Mesenchymal stem cell (in vitro differentiated cells and primary cell): ENCODE data around the gene ARFGAP2.

ENCODE experiments used
- DNase-seq: peaks from one replicate; pipeline ENCODE4 v3.0.0-alpha.2; 2013
- H2AFZ ChIP-seq: one replicate; pipeline ENCODE4 v1.6.1; 2013; ENCODE audit warnings: low read depth, mild to moderate bottlenecking, control low read depth, inconsistent platforms, low read length, moderate library complexity
- H2AK5ac ChIP-seq: 2 replicates; pipeline ENCODE4 v1.6.1; 2013; ENCODE audit warnings: low read length, moderate library complexity, mild to moderate bottlenecking, inconsistent platforms; ENCODE audit not compliant: severe bottlenecking
- H2BK120ac ChIP-seq: one replicate; pipeline ENCODE4 v1.6.1; 2013; ENCODE audit warnings: low read depth, mild to moderate bottlenecking, inconsistent platforms, low read length, moderate library complexity
- H2BK12ac ChIP-seq, 2 experiments: one replicate each; pipeline ENCODE4 v1.6.1; 2013; ENCODE audit warnings: inconsistent platforms in 2 of 2, low read length in 2 of 2, mild to moderate bottlenecking in 2 of 2, moderate library complexity in 2 of 2, control low read depth in 1 of 2
- H2BK15ac ChIP-seq: one replicate; pipeline ENCODE4 v1.6.1; 2013; ENCODE audit warnings: mild to moderate bottlenecking, low read depth, inconsistent platforms; ENCODE audit not compliant: poor library complexity, severe bottlenecking
- H2BK5ac ChIP-seq: 2 replicates; pipeline ENCODE4 v1.6.1; 2013; ENCODE audit warnings: low read depth, mild to moderate bottlenecking, low read length, control low read depth, inconsistent platforms; ENCODE audit not compliant: poor library complexity, severe bottlenecking
- H3K14ac ChIP-seq, 2 experiments: one replicate each; pipeline ENCODE4 v1.6.1; 2013; ENCODE audit warnings: inconsistent platforms in 2 of 2, low read length in 2 of 2, control low read depth in 1 of 2, mild to moderate bottlenecking in 1 of 2, moderate library complexity in 1 of 2
- H3K18ac ChIP-seq, 2 experiments: one replicate each; pipeline ENCODE4 v1.6.1; 2013; ENCODE audit warnings: inconsistent platforms in 2 of 2, low read length in 2 of 2, control low read depth in 1 of 2, low read depth in 1 of 2, mild to moderate bottlenecking in 1 of 2
- H3K23ac ChIP-seq, 2 experiments: one replicate each; pipeline ENCODE4 v1.6.1; 2013; ENCODE audit warnings: inconsistent platforms in 2 of 2, low read length in 2 of 2, mild to moderate bottlenecking in 2 of 2, moderate library complexity in 2 of 2, control low read depth in 1 of 2
- H3K27ac ChIP-seq: 2 replicates; pipeline ENCODE4 v1.5.1; 2013; ENCODE audit warnings: mild to moderate bottlenecking, moderate library complexity, low read length, control low read depth, inconsistent platforms; ENCODE audit not compliant: poor library complexity, severe bottlenecking
- H3K27me3 ChIP-seq, 2 experiments: 2 replicates each; pipeline versions ENCODE4 v1.6.1 to v1.7.0; 2013; ENCODE audit warnings: low read length in 2 of 2, mild to moderate bottlenecking in 2 of 2, moderate library complexity in 2 of 2, control low read depth in 1 of 2, inconsistent platforms in 1 of 2; ENCODE audit not compliant: control insufficient read depth in 1 of 2, insufficient read depth in 1 of 2
- H3K36me3 ChIP-seq, 2 experiments: 2 replicates each; pipeline versions ENCODE4 v1.6.1 to v1.7.0; 2013; ENCODE audit warnings: low read length in 2 of 2, control low read depth in 1 of 2, inconsistent platforms in 1 of 2, low read depth in 1 of 2, mild to moderate bottlenecking in 1 of 2; ENCODE audit not compliant: insufficient read depth in 2 of 2, control insufficient read depth in 1 of 2
- H3K4ac ChIP-seq, 2 experiments: one replicate each; pipeline ENCODE4 v1.6.1; 2013; ENCODE audit warnings: inconsistent platforms in 2 of 2, low read length in 2 of 2, mild to moderate bottlenecking in 2 of 2, moderate library complexity in 2 of 2, control low read depth in 1 of 2, low read depth in 1 of 2
- H3K4me1 ChIP-seq: 2 replicates; pipeline ENCODE4 v1.6.1; 2013; ENCODE audit warnings: low read depth, low read length, control low read depth; ENCODE audit not compliant: control insufficient read depth, insufficient read depth
- H3K4me2 ChIP-seq: 2 replicates; pipeline ENCODE4 v1.6.1; 2013; ENCODE audit warnings: low read length, mild to moderate bottlenecking, inconsistent platforms; ENCODE audit not compliant: poor library complexity, severe bottlenecking
- H3K4me3 ChIP-seq, 2 experiments: 2 replicates each; pipeline versions ENCODE4 v1.5.1 to v1.7.0; 2013; ENCODE audit warnings: low read length in 2 of 2, mild to moderate bottlenecking in 2 of 2, control low read depth in 1 of 2, low read depth in 1 of 2; ENCODE audit not compliant: insufficient read depth in 1 of 2
- H3K79me1 ChIP-seq: replicated peaks from 2 replicates; pipeline ENCODE4 v1.6.1; 2013; ENCODE audit warnings: mild to moderate bottlenecking, control low read depth, low read length, inconsistent platforms; ENCODE audit not compliant: poor library complexity, severe bottlenecking
- H3K9ac ChIP-seq: 2 replicates; pipeline ENCODE4 v1.7.0; 2013; ENCODE audit warnings: mild to moderate bottlenecking, low read length, moderate library complexity
- H3K9me3 ChIP-seq: 2 replicates; pipeline ENCODE4 v1.7.0; 2013; ENCODE audit warnings: mild to moderate bottlenecking, low read length; ENCODE audit not compliant: control insufficient read depth
- H4K8ac ChIP-seq: one replicate; pipeline ENCODE4 v1.6.1; 2013; ENCODE audit warnings: inconsistent platforms, mild to moderate bottlenecking, low read length, moderate library complexity
- H4K91ac ChIP-seq: one replicate; pipeline ENCODE4 v1.6.1; 2013; ENCODE audit warnings: mild to moderate bottlenecking, low read length, inconsistent platforms
- WGBS: methylation state at CpG from one replicate; pipeline ENCODE4 v1.1.7; 2013; ENCODE audit warnings: mixed read lengths; 5-methylcytosine and 5-hydroxymethylcytosine counted together

Gene ARFGAP2

DNA sequence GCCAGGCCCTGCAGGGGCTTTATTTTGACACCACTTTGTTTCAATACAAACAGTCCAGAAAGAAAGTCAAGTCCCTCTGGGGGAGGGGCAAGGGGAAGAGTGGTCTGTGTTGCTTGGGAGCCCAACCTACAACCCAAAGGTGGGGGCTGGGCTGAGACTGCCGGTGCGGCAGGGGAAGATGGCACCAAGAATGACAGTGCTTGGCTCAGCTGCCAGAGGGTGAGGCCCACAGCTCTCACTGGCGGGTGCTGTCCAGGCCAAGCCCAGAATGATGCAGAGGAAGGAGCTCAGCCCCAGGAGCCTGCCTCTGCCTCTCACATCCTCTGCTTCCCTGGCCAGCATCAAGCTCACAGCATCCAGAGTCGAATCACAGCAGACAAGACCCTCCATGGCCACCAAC is 12.4 kb downstream of the ARFGAP2 start:
- H3K4me1 ChIP-seq: peaks cover 4% of the 10 kb centered on the region
- H2AFZ ChIP-seq: no peak overlapping the region
- H3K36me3 ChIP-seq: peaks cover 71 to 78% of the 10 kb centered on the region in 2 experiments
- no peak overlapping the region for H2AK5ac ChIP-seq
- H3K4me2 ChIP-seq: no peak overlapping the region
- no peak overlapping the region for H2BK15ac ChIP-seq
- DNase-seq: no peak
- no peak overlapping the region for H4K8ac ChIP-seq
- no peak overlapping the region for H3K4ac ChIP-seq
- no peak overlapping the region for H3K9ac ChIP-seq
- H3K27me3 ChIP-seq: no peaks in the 10 kb centered on the region
- no peak overlapping the region for H2BK120ac ChIP-seq
- H2BK5ac ChIP-seq: no peak overlapping the region
- peaks cover 30% of the 10 kb centered on the region for H3K79me1 ChIP-seq
- no peak overlapping the region for H2BK12ac ChIP-seq
- no peak overlapping the region for H3K14ac ChIP-seq
- H3K23ac ChIP-seq: no peak overlapping the region
- H4K91ac ChIP-seq: no peak overlapping the region
- H3K4me3 ChIP-seq: no peak overlapping the region
- no peaks in the 10 kb centered on the region for H3K9me3 ChIP-seq
- no peak overlapping the region for H3K27ac ChIP-seq
- H3K18ac ChIP-seq: no peak overlapping the region
- 93% methylated on average over 4 of the region's 4 CpGs for whole genome bisulfite sequencing

DNA sequence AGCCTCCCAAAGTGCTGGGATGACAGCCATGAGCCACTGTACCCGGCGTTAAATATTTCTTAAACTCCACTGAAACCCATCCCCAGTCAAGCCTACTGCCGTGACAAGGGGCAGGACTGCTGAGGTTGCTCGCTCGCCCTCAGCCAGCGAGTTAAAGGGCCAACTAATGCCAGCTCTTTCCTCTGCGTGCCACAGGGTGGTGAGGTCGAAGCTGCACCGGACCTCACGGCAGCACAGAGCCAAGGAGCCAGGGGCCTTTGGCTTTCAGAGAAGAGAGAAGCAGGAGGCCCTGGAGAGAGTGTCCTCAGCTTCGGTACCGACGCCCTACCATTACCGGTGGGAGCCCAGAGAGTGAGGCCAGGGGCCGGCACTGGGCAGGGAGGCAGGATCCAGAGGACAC is 12.8 kb downstream of the ARFGAP2 start:
- Histone ChIP-seq H3K27me3 (no peaks in the 10 kb centered on the region), H3K4ac (no peak overlapping the region), H4K91ac (no peak overlapping the region), H3K4me3 (no peak overlapping the region), H4K8ac (no peak overlapping the region), H3K18ac (no peak overlapping the region), H2BK5ac (no peak overlapping the region), H3K4me1 (peaks cover 4% of the 10 kb centered on the region), H3K9me3 (no peaks in the 10 kb centered on the region), H2AK5ac (no peak overlapping the region), H3K4me2 (no peak overlapping the region), H3K14ac (no peak overlapping the region), H2BK12ac (no peak overlapping the region), H2BK120ac (no peak overlapping the region), H3K79me1 (peaks cover 30% of the 10 kb centered on the region), H3K27ac (no peak overlapping the region), H2BK15ac (no peak overlapping the region), H3K23ac (no peak overlapping the region), H2AFZ (no peak overlapping the region), H3K36me3 (peaks cover 69 to 78% of the 10 kb centered on the region in 2 experiments), H3K9ac (no peak overlapping the region)
- WGBS: 97% methylated on average over 15 of the region's 15 CpGs
- DNase-seq: no peak

DNA sequence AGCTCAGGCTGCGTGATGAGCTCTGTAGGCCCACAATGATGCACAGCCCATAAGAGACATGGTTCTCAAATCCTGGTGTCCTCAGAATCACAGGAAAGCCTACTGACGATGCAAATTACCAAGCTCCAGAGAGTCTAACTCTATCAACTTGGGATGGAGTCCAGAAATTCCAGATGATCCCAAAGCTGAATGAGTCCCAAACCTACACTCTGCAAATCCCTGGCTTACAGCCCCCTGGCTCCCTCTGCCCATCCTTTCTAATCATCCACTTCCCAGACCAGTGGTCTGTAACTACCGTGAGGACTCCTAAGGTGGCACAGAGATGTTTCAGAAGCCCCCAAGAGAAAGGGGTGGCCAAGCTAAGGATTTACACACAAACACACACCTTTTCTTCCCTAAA is 13.5 kb downstream of the ARFGAP2 start:
- no peak overlapping the region for H3K23ac ChIP-seq
- no peak overlapping the region for H3K4me2 ChIP-seq
- H2BK5ac ChIP-seq: no peak overlapping the region
- no peak overlapping the region for H3K4ac ChIP-seq
- H3K4me1 ChIP-seq: peaks cover 4% of the 10 kb centered on the region
- no peak overlapping the region for H4K8ac ChIP-seq
- DNase-seq: no peak
- no peak overlapping the region for H2BK15ac ChIP-seq
- H3K27ac ChIP-seq: no peak overlapping the region
- no peaks in the 10 kb centered on the region for H3K27me3 ChIP-seq
- WGBS: 73% methylated on average over 3 of the region's 3 CpGs
- H3K4me3 ChIP-seq: no peak overlapping the region
- no peak overlapping the region for H2BK120ac ChIP-seq
- no peak overlapping the region for H3K18ac ChIP-seq
- H3K79me1 ChIP-seq: peaks cover 27% of the 10 kb centered on the region
- H2AFZ ChIP-seq: no peak overlapping the region
- H3K9me3 ChIP-seq: no peaks in the 10 kb centered on the region
- no peak overlapping the region for H3K14ac ChIP-seq
- H2BK12ac ChIP-seq: no peak overlapping the region
- H3K9ac ChIP-seq: no peak overlapping the region
- no peak overlapping the region for H4K91ac ChIP-seq
- no peak overlapping the region for H2AK5ac ChIP-seq
- peaks cover 65 to 72% of the 10 kb centered on the region in 2 experiments for H3K36me3 ChIP-seq

DNA sequence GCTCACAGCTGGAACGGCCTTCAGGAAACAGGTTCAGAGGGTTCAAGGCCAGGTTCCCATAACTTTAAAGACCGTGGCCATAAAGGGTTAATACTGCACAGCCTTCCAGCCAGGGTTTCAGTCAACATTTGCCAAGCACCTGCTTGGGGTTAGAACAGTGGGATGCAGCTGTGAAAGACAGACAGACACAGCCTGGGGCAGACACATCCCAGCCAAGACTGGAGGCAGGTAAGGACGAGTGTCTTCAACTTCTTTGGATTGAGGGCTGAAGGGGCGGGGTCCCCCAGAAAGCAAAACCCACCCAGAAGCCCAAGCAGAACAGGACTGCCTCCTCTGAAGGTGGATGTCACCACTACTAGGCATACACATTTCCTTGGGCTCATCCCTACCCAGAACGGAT is 14.3 kb downstream of the ARFGAP2 start:
- H4K8ac ChIP-seq: no peak overlapping the region
- no peaks in the 10 kb centered on the region for H3K9me3 ChIP-seq
- H2BK12ac ChIP-seq: no peak overlapping the region
- H2AFZ ChIP-seq: no peak overlapping the region
- H3K36me3 ChIP-seq: peaks cover 63 to 72% of the 10 kb centered on the region in 2 experiments
- no peak overlapping the region for H2AK5ac ChIP-seq
- no peak overlapping the region for H4K91ac ChIP-seq
- DNase-seq: no peak
- no peak overlapping the region for H3K4me2 ChIP-seq
- no peak overlapping the region for H3K14ac ChIP-seq
- H3K18ac ChIP-seq: no peak overlapping the region
- no peak overlapping the region for H3K4me3 ChIP-seq
- H3K23ac ChIP-seq: no peak overlapping the region
- 90% methylated on average over 5 of the region's 5 CpGs for WGBS
- H3K27ac ChIP-seq: no peak overlapping the region
- no peak overlapping the region for H2BK120ac ChIP-seq
- H3K79me1 ChIP-seq: peaks cover 26% of the 10 kb centered on the region
- H3K4me1 ChIP-seq: peaks cover 4% of the 10 kb centered on the region
- no peaks in the 10 kb centered on the region for H3K27me3 ChIP-seq
- H2BK5ac ChIP-seq: no peak overlapping the region
- no peak overlapping the region for H2BK15ac ChIP-seq
- no peak overlapping the region for H3K4ac ChIP-seq
- no peak overlapping the region for H3K9ac ChIP-seq
